ENCODE data around the gene FBXW8. TPM values are rescaled to one million over a fixed set of nuclear protein-coding genes. Genes with fewer than 3 reads are reported as not detected.

The FBXW8 gene
- total and polyA plus RNA-seq, 2 donors (not counting 3 experiments of a cell fraction or from before 2014, with no cell fraction given): 15.4 TPM

- no peak for TF ChIP-seq POLR2A (IDR thresholded peaks at IDR 0.05; ENCODE audit: low read depth, low read length)
- TF ChIP-seq CTCF (IDR thresholded peaks at IDR 0.05; ENCODE audit: extremely low read depth in 1 of 2, insufficient read depth in 1 of 2, low read depth in 1 of 2, low read length in 2 of 2): no peak
- no peak for TF ChIP-seq POLR2AphosphoS5 (IDR thresholded peaks at IDR 0.05; ENCODE audit: insufficient read depth, low read depth, low read length)
- TF ChIP-seq FOS (IDR thresholded peaks at IDR 0.05; ENCODE audit: borderline replicate concordance, insufficient read depth, low read length): no peak
- no peak for TF ChIP-seq GATA2 (IDR thresholded peaks at IDR 0.05; ENCODE audit: insufficient read depth, insufficient read length, low read depth, low read length)
- no peak for TF ChIP-seq MAX (IDR thresholded peaks at IDR 0.05; ENCODE audit: insufficient read depth, insufficient read length)
- no peak for TF ChIP-seq JUN (IDR thresholded peaks at IDR 0.05; ENCODE audit: borderline replicate concordance, insufficient read depth, insufficient read length, low read depth)
- no peak for TF ChIP-seq MYC (IDR thresholded peaks at IDR 0.05; ENCODE audit: low read depth, low read length)
- TF ChIP-seq EZH2 (IDR thresholded peaks at IDR 0.05; ENCODE audit: borderline replicate concordance, low read depth, low read length, severe bottlenecking): no peak
- Histone ChIP-seq H4K20me1 (replicated peaks; ENCODE audit: control insufficient read depth, extremely low read depth, insufficient read depth, low read length) (no peaks in the 10 kb centered on the region), H3K9me1 (replicated peaks; ENCODE audit: control insufficient read depth, extremely low read depth, insufficient read depth, low read length) (no peaks in the 10 kb centered on the region), H3K9ac (replicated peaks; ENCODE audit: extremely low read depth, insufficient read depth, low read length) (no peak overlapping the region), H3K4me2 (ENCODE audit: insufficient read depth, low read length) (no peak overlapping the region), H3K9me3 (replicated peaks; ENCODE audit: control insufficient read depth, insufficient read depth, low read length) (no peaks in the 10 kb centered on the region), H3K27me3 (ENCODE audit: control insufficient read depth in 2 of 2, insufficient read depth in 2 of 2, low read length in 2 of 2) (no peaks in the 10 kb centered on the region), H3K36me3 (ENCODE audit: control insufficient read depth in 2 of 2, extremely low read depth in 1 of 2, insufficient read depth in 2 of 2, low read length in 2 of 2) (peaks cover 9 to 14% of the 10 kb centered on the region in 2 experiments), H2AFZ (ENCODE audit: low read depth, low read length) (no peak overlapping the region), H3K79me2 (ENCODE audit: control insufficient read depth, insufficient read depth, low read length) (no peaks in the 10 kb centered on the region), H3K27ac (ENCODE audit: insufficient read depth, low read depth, low read length) (no peak overlapping the region), H3K4me1 (ENCODE audit: control insufficient read depth, extremely low read depth, insufficient read depth, low read length) (no peaks in the 10 kb centered on the region), H3K4me3 (replicated peaks in 1 of 3; ENCODE audit: insufficient read depth in 1 of 3, low read depth in 1 of 3, low read length in 3 of 3) (no peak overlapping the region)
- DNase-seq (ENCODE audit: low read depth, low spot score) (no peak), FAIRE-seq (no peak)
- ChIA-PET CTCF (no interaction called here), POLR2A (no interaction called here)
- dilution Hi-C loops (cut with MboI; ENCODE audit: extremely low pct_ligation_motif_present, low sequenced_read_pairs): no loop called here
- intact Hi-C loops (cut with micrococcal nuclease): no loop called here
- no TSS peak for BruUV-seq (replicated peaks)
Observed at GRCh38 chr12:117003883-117004404, 93.2 kb downstream of the FBXW8 start.

Data from endothelial cell of umbilical vein (primary cell).